ENCODE data around the gene SLC12A9.
"Not testable (repeated sequence)": the region's sequence is repeated elsewhere in the genome, so short reads cannot be mapped to it uniquely, and the experiment has no call there.

The SLC12A9 gene

DNA sequence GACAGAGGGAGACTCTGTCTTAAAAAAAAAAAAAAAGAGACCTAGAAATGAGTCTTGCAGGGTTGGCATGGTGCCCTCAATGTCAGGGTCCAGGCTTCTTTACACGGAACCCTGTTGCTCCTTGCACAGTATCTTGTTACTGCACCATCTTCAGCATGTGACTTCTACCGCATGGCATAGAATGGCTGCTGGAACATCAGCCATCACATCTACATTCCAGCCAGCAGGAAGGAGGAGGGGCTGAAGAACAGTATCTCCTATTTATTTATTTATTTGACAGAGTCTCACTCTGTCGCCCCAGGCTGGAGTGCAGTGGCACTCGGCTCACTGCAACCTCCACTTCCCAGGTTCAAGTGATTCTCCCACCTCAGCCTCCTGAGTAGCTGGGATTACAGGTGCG lies 46.9 kb downstream of the SLC12A9 start:
- DNase-seq: no peak

DNA sequence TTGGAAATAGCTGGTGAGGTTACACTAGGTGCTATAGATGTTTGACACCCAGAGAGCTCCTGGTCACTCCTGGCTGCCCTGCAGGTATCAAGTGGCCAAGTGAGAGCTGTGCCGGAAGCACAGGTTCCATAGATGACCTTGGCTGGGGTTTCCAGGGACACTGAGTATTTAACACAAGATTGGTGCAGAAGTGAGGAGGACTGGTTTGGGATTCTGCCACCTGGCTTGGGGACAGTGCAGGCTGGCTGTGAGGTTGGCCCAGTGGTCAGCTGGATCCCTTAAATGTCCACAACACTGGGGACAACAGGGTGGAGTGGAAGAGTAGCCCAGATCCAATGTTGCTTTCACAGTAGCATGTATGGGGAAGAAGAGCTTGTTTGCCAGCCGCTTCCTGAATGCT lies 48.5 kb downstream of the SLC12A9 start:
- no peak for DNase-seq

DNA sequence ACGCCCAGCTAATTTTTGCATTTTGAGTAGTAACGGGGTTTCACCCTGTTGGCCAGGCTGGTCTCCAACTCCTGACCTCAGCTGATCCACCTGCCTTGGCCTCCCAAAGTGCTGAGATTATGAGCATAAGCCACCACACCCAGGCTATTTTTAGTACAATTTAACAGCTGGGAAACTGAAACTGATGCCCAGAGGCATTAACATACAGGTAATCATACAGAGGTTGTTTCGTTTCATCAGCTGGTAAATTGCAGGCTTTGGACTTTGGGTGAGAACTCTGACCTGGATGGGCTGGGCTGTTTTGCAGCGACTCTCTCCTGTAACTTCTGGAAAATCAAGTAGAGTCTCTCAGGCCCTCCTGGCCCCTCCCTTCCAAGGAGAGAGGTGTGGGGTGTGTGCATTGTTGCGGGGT lies 49.4 kb downstream of the SLC12A9 start:
- DNase-seq: no peak

GRCh38 chr7:100902638-100903037 lies 50.1 kb downstream of the SLC12A9 start:
- no peak for DNase-seq

DNA sequence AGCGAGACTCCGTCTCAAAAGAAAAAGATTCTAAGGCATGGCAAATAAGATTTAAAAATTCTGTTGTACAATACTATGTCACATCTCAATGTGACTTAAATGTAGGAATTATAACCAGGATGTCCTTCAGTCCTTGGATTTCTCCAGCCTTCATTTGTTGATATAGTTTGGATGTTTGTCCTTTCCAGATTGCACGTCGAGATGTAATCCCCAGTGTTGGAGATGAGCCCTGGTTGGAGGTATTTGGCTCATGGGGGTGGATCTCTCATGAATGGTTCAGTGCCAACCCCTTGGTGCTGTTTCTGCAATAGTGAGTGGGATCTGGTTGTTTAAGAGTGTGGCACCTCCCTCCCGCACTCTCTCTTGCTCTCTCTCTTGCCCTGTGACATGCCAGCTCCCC lies 56.0 kb downstream of the SLC12A9 start:
- DNase-seq: no peak

DNA sequence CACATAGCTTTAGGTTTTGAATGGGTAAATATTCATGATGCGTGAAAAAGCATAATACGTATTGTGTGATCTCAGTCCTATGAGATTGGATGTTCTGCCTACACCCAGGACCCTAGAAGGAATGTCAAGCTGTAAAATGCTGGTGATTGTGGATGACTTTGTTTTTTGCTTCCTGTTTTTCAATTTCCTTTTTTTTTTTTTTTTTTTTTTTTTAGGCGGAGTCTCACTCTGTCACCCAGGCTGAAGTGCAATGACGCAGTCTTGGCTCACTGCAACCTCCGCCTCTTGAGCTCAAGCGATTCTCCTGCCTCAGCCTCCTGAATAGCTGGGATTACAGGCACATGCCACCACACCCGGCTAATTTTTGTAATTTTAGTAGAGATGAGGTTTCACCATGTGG lies 57.9 kb downstream of the SLC12A9 start:
- DNase-seq: not testable (repeated sequence)

DNA sequence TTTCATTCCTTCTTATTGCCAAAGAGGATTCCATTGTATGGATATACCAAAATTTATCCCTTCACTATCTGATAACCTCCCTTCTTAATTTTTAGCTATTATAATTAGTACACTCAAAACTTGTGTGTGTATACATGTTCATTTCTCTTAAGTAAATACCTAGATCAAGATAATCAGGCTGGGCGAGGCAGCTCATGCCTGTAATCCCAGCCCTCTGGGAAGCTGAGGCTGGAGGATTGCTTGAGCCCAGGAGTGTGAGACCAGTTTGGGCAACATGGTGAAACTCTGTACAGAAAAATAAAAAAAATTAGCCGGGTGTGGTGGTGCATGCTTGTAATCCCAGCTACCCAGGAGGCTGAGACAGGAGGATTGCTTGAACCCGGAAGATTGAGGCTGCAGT lies 59.0 kb downstream of the SLC12A9 start:
- no peak for DNase-seq

DNA sequence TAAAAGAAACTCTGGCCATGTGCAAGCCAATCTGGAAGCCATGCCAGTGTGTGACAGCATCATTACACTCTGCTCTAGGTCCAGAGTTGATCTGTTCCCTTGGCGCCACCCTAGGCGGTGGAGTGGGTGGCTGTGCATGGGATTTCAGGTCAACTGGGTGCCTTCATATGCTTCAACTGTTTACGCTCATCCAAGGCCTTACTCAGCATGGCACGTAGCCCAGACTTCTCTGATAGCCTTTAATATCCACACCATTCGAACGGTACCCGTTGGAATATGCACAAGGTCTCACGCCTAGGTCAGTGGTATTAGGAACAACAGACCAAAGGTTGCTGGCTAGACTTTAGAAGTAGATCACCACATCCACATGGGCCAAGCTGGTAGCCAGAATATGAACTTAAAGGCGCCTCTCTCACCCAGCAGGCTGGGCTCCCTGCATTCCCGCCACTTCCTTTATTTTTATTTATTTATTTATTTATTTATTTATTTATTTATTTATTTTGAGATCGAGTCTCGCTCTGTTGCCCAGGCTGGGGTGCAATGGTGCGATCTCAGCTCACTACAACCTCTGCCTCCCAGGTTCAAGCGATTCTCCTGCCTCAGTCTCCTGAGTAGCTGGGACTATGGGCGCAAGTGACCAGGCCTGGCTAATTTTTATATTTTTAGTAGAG lies 61.8 kb downstream of the SLC12A9 start:
- no peak for DNase-seq

DNA sequence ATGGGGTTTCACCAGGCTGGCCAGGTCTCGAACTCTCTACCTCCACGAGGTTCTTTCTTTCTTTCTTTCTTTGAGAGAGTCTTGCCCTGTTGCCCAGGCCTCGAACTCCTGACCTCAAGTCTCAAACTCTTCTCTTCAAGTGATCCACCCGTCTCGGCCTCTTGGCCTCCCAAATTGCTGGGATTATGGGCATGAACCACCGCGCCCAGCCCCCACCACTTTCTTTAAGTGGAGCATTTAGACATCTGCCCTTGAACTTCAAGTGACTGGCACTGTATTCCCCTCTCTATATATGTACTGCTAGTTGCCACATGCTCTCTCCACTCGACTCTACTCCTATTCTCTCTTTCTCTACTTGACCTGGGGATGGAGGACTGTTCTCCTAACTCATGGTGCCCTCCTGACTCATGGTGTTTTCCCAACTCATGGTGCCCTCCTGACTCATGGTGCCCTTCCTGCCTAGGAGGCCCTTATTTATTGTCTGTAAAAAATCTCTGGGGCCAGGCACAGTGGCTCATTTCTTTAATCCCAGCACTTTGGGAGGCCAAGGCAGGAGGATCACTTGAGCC lies 62.5 kb downstream of the SLC12A9 start:
- DNase-seq: no peak
